ENCODE results near the gene TMEM117. TPM values are rescaled to one million over a fixed set of nuclear protein-coding genes. Genes with fewer than 3 reads are reported as not detected.

The TMEM117 gene
- total and polyA plus RNA-seq, 2 experiments from 2014 or later = 18.0 to 21.0 TPM

DNA sequence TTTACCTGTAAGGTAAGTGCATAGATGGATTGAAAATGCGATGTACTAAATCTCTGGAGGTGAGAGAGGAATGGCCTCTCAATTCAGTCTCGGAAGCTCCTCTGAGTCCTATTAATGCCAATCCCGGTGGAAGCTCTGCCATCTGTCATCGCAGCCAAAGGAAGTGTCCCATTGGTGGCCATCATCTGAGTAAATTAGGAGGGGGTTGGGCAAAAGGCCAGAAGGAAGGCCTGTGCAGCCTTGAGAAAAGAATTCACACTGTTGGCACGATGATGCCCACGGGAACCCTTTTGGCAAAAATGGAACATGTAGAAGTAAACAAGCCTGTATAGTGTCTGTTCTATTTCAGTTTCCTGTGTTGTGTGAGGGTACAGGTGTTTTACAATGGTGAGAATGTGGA, 545.5 kb downstream of the TMEM117 start:
- no peaks in the 10 kb centered on the region for H3K27me3 ChIP-seq
- no peak for DNase-seq (ENCODE audit: low read depth in 1 of 2, low spot score in 1 of 2)
- no peak overlapping the region for H3K4me3 ChIP-seq
- H3K4me1 ChIP-seq (ENCODE audit: low read depth) = peaks cover 5% of the 10 kb centered on the region
- H3K27ac ChIP-seq = no peak overlapping the region
- no peaks in the 10 kb centered on the region for H3K36me3 ChIP-seq
- H3K9me3 ChIP-seq (ENCODE audit: low read depth) = no peaks in the 10 kb centered on the region
- TF ChIP-seq, protein P1, sequence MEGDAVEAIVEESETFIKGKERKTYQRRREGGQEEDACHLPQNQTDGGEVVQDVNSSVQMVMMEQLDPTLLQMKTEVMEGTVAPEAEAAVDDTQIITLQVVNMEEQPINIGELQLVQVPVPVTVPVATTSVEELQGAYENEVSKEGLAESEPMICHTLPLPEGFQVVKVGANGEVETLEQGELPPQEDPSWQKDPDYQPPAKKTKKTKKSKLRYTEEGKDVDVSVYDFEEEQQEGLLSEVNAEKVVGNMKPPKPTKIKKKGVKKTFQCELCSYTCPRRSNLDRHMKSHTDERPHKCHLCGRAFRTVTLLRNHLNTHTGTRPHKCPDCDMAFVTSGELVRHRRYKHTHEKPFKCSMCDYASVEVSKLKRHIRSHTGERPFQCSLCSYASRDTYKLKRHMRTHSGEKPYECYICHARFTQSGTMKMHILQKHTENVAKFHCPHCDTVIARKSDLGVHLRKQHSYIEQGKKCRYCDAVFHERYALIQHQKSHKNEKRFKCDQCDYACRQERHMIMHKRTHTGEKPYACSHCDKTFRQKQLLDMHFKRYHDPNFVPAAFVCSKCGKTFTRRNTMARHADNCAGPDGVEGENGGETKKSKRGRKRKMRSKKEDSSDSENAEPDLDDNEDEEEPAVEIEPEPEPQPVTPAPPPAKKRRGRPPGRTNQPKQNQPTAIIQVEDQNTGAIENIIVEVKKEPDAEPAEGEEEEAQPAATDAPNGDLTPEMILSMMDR (IDR thresholded peaks at IDR 0.05; ENCODE audit: low read depth, low read length) = no peak

DNA sequence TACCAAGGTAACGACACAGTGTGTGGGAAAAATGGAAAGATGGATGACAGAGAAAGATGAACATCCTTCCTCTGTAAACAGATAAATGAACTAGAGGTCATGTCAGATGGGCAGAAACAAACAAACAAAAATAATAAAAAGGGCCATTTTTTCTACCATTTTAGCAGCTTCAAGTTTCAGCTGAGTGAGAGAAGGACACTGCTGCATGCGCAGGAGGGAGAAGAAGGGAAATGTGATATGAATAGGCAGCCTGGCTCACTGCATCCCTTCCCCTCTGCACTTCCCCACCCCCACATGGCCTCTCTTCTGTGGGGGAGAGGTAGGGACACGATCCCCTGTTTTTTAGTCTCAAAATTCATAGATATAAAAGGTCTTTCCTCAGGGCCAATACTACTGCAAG, 548.3 kb downstream of the TMEM117 start:
- DNase-seq (ENCODE audit: low read depth in 1 of 2, low spot score in 1 of 2) = no peak
- H3K9me3 ChIP-seq (ENCODE audit: low read depth) = no peaks in the 10 kb centered on the region
- H3K36me3 ChIP-seq = no peaks in the 10 kb centered on the region
- H3K27ac ChIP-seq = no peak overlapping the region
- H3K4me3 ChIP-seq = no peak overlapping the region
- peaks cover 5% of the 10 kb centered on the region for H3K4me1 ChIP-seq (ENCODE audit: low read depth)
- TF ChIP-seq, protein P1 (IDR thresholded peaks at IDR 0.05; ENCODE audit: low read depth, low read length) = no peak
- no peaks in the 10 kb centered on the region for H3K27me3 ChIP-seq

DNA sequence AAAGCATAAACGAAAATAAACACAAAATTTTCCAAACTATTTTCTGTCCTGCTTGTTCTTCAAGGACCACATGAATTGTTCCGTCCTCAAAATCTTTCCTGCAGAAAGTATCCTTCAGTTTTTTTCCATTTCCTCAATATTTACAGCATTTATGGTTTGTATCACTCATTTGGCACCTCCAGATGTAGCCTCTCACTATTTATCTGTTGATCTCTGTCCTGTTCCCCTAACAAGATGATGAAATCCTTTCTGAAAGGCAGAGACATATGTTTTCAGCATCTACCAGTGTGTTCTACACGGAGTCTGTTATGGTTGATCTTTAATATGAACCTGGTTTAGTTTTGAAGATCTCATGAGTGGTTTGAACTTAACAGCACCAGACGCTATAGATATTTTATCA, 550.1 kb downstream of the TMEM117 start:
- TF ChIP-seq, protein P1 (IDR thresholded peaks at IDR 0.05; ENCODE audit: low read depth, low read length) = no peak
- no peaks in the 10 kb centered on the region for H3K36me3 ChIP-seq
- H3K4me1 ChIP-seq (ENCODE audit: low read depth) = no peaks in the 10 kb centered on the region
- no peak overlapping the region for H3K27ac ChIP-seq
- no peak overlapping the region for H3K4me3 ChIP-seq
- H3K27me3 ChIP-seq = no peaks in the 10 kb centered on the region
- H3K9me3 ChIP-seq (ENCODE audit: low read depth) = no peaks in the 10 kb centered on the region
- no peak for DNase-seq (ENCODE audit: low read depth in 1 of 2, low spot score in 1 of 2)

- Histone ChIP-seq H3K9me3 (ENCODE audit: low read depth) (no peaks in the 10 kb centered on the region), H3K36me3 (no peaks in the 10 kb centered on the region), H3K27ac (no peak overlapping the region), H3K27me3 (no peaks in the 10 kb centered on the region), H3K4me3 (no peak overlapping the region), H3K4me1 (ENCODE audit: low read depth) (no peaks in the 10 kb centered on the region)
- TF ChIP-seq, protein P1 (IDR thresholded peaks at IDR 0.05; ENCODE audit: low read depth, low read length) = no peak
- no peak for DNase-seq (ENCODE audit: low read depth in 1 of 2, low spot score in 1 of 2)
Observed at GRCh38 chr12:44387581-44387980, 551.7 kb downstream of the TMEM117 start.

GRCh38 chr12:44389038-44389437, 553.2 kb downstream of the TMEM117 start:
- Histone ChIP-seq H3K27ac (no peak overlapping the region), H3K36me3 (no peaks in the 10 kb centered on the region), H3K27me3 (no peaks in the 10 kb centered on the region), H3K4me3 (no peak overlapping the region), H3K9me3 (ENCODE audit: low read depth) (no peaks in the 10 kb centered on the region), H3K4me1 (ENCODE audit: low read depth) (no peaks in the 10 kb centered on the region)
- no peak for DNase-seq (ENCODE audit: low read depth in 1 of 2, low spot score in 1 of 2)
- TF ChIP-seq, protein P1 (IDR thresholded peaks at IDR 0.05; ENCODE audit: low read depth, low read length) = no peak

DNA sequence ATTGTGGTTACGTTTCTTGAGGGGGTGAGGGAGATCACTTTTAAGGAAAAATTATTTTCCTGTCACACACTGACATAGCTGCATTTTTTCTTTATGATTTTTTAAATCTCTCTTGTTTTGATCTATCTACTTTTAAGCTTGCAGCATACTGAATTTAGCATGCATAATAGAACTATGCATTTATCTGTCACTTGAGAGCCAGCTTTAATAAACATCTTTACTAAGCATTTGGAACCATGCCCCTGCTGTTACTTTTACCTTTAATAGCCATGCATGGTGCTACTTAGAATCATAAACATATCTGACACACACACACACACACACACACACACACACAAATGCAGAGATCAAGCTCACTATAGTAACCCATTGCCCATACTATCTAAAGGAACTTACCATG, 554.0 kb downstream of the TMEM117 start:
- Histone ChIP-seq H3K9me3 (ENCODE audit: low read depth) (no peaks in the 10 kb centered on the region), H3K27me3 (no peaks in the 10 kb centered on the region), H3K36me3 (no peaks in the 10 kb centered on the region), H3K4me1 (ENCODE audit: low read depth) (no peaks in the 10 kb centered on the region), H3K4me3 (no peak overlapping the region), H3K27ac (no peak overlapping the region)
- no peak for DNase-seq (ENCODE audit: low read depth in 1 of 2, low spot score in 1 of 2)
- TF ChIP-seq, protein P1 (IDR thresholded peaks at IDR 0.05; ENCODE audit: low read depth, low read length) = no peak

All from cardiac muscle cell (in vitro differentiated cells and primary cell).